H1 (cell line): Measurements from ENCODE around the gene ADGRE2. TPM values are rescaled to one million over a fixed set of nuclear protein-coding genes. Genes with fewer than 3 reads are reported as not detected.
A peak's percentile ranks its signal among the peaks of the same experiment; 100 is the strongest.

ENCODE experiments used
- CTCF ChIA-PET: fragments of 300-600 bp; sonication (Branson Sonifier 250); formaldehyde crosslinking; loops from one replicate; lab custom pipeline; 2021; ENCODE audit not compliant: partially characterized antibody; lab: Charles Lee
- POLR2A ChIA-PET: fragments of 300-600 bp; sonication (Branson Sonifier 250); formaldehyde crosslinking; loops from one replicate; lab custom pipeline; 2021; ENCODE audit warnings: inconsistent platforms; ENCODE audit not compliant: partially characterized antibody; lab: Charles Lee
- DNase-seq, 2 experiments: peaks; one replicate each; pipeline versions ENCODE4 v3.0.0 to v3.0.0-alpha.2; 2010 to 2022; ENCODE audit warnings: low spot score in 2 of 2, low read depth in 1 of 2, mixed read lengths in 1 of 2
- FAIRE-seq: peaks from 2 replicates; lab custom pipeline; 2011; peaks lifted over from hg19 to GRCh38; lab: Jason Lieb, UNC
- H2AFZ ChIP-seq: 2 replicates; pipeline ENCODE4 v1.8.1; 2012; ENCODE audit warnings: low read length, inconsistent platforms
- H2AK5ac ChIP-seq: 2 replicates; pipeline ENCODE4 v1.6.1; 2013; ENCODE audit warnings: low read depth, low read length
- H2BK120ac ChIP-seq: replicated peaks from 2 replicates; pipeline ENCODE3; 2013; ENCODE audit warnings: low read depth, low read length, inconsistent platforms
- H2BK12ac ChIP-seq: 2 replicates; pipeline ENCODE4 v1.6.1; 2013; ENCODE audit warnings: low read depth, low read length
- H2BK15ac ChIP-seq: 2 replicates; pipeline ENCODE4 v1.6.1; 2013; ENCODE audit warnings: low read length
- H2BK20ac ChIP-seq: 2 replicates; pipeline ENCODE4 v1.6.1; 2013; ENCODE audit warnings: low read length
- H2BK5ac ChIP-seq: 2 replicates; pipeline ENCODE4 v1.6.1; 2013; ENCODE audit warnings: low read depth, low read length
- H3K14ac ChIP-seq: 2 replicates; pipeline ENCODE4 v1.6.1; 2013; ENCODE audit warnings: inconsistent platforms; ENCODE audit not compliant: insufficient read length
- H3K18ac ChIP-seq: 2 replicates; pipeline ENCODE4 v1.6.1; 2013; ENCODE audit warnings: low read length; ENCODE audit errors: extremely low read depth
- H3K23ac ChIP-seq: 2 replicates; pipeline ENCODE4 v1.6.1; 2013; ENCODE audit warnings: inconsistent platforms; ENCODE audit not compliant: insufficient read length
- H3K23me2 ChIP-seq: 2 replicates; pipeline ENCODE4 v1.6.1; 2013; ENCODE audit warnings: low read depth, low read length
- H3K27ac ChIP-seq: 2 replicates; pipeline ENCODE4 v1.6.1; 2011; ENCODE audit warnings: low read depth, low read length, inconsistent platforms
- H3K27me3 ChIP-seq, 4 experiments: replicated peaks in 1 of 4; 1 replicate in 1 of 4; 2 replicates in 3 of 4; pipeline versions ENCODE4 v1.6.1 to v1.8.1; 2011 to 2013; ENCODE audit warnings: low read length in 3 of 4, mild to moderate bottlenecking in 3 of 4, inconsistent platforms in 2 of 4, mixed read lengths in 2 of 4, moderate library complexity in 1 of 4; ENCODE audit not compliant: control insufficient read depth in 3 of 4, insufficient read depth in 3 of 4; ENCODE audit errors: extremely low read depth in 1 of 4
- H3K36me3 ChIP-seq, 4 experiments: 2 replicates each; pipeline versions ENCODE4 v1.6.1 to v1.8.1; 2011 to 2013; ENCODE audit warnings: mild to moderate bottlenecking in 4 of 4, low read length in 3 of 4, moderate library complexity in 2 of 4, control low read depth in 1 of 4, inconsistent platforms in 1 of 4; ENCODE audit not compliant: insufficient read depth in 4 of 4, control insufficient read depth in 2 of 4
- H3K4ac ChIP-seq: replicated peaks from 2 replicates; pipeline ENCODE3; 2013; ENCODE audit warnings: low read length, low read depth, mixed read lengths, inconsistent platforms; ENCODE audit not compliant: insufficient read length
- H3K4me1 ChIP-seq, 4 experiments: replicated peaks in 1 of 4; 1 replicate in 1 of 4; 2 replicates in 3 of 4; pipeline versions ENCODE4 v1.6.1 to v1.8.1; 2011 to 2013; ENCODE audit warnings: low read length in 3 of 4, inconsistent platforms in 2 of 4, mixed read lengths in 1 of 4; ENCODE audit not compliant: insufficient read depth in 4 of 4, control insufficient read depth in 3 of 4
- H3K4me2 ChIP-seq, 2 experiments: 2 replicates each; pipeline versions ENCODE4 v1.6.1 to v1.8.1; 2011 to 2013; ENCODE audit warnings: low read depth in 2 of 2, low read length in 2 of 2, control low read depth in 1 of 2, inconsistent platforms in 1 of 2, mild to moderate bottlenecking in 1 of 2; ENCODE audit not compliant: insufficient read depth in 1 of 2
- H3K4me3 ChIP-seq, 4 experiments: fragments of 200-600, 300-600 bp in 1 of 4; sonication (generic), shearing (Covaris generic), sonication (Bioruptor Twin) in 1 of 4; 2 replicates each; pipeline versions ENCODE4 v1.5.1 to v1.8.1; 2011 to 2016; ENCODE audit warnings: low read length in 4 of 4, low read depth in 3 of 4, control low read depth in 2 of 4, inconsistent platforms in 2 of 4, mild to moderate bottlenecking in 2 of 4, mixed read lengths in 1 of 4, moderate library complexity in 1 of 4; ENCODE audit not compliant: insufficient read depth in 2 of 4; ENCODE audit errors: extremely low read depth in 1 of 4
- H3K56ac ChIP-seq: replicated peaks from 2 replicates; pipeline ENCODE3; 2013; ENCODE audit warnings: low read depth, mild to moderate bottlenecking, mixed read lengths, low read length, inconsistent platforms; ENCODE audit not compliant: insufficient read length
- H3K79me1 ChIP-seq: 2 replicates; pipeline ENCODE4 v1.6.1; 2013; ENCODE audit warnings: low read depth, low read length, control low read depth
- H3K79me2 ChIP-seq, 2 experiments: 2 replicates each; pipeline versions ENCODE4 v1.6.1 to v1.8.1; 2012 to 2013; ENCODE audit warnings: low read length in 2 of 2, mild to moderate bottlenecking in 2 of 2, inconsistent platforms in 1 of 2; ENCODE audit not compliant: insufficient read depth in 2 of 2, control insufficient read depth in 1 of 2
- H3K9ac ChIP-seq, 4 experiments: replicated peaks in 1 of 4; 1 replicate in 1 of 4; 2 replicates in 3 of 4; pipeline versions ENCODE4 v1.6.1 to v1.8.1; 2011 to 2013; ENCODE audit warnings: low read depth in 3 of 4, low read length in 3 of 4, control low read depth in 2 of 4, mild to moderate bottlenecking in 2 of 4, moderate library complexity in 2 of 4, inconsistent platforms in 1 of 4; ENCODE audit errors: extremely low read depth in 1 of 4
- H3K9me3 ChIP-seq, 2 experiments: 2 replicates each; pipeline versions ENCODE4 v1.6.1 to v1.8.1; 2012 to 2013; ENCODE audit warnings: mild to moderate bottlenecking in 2 of 2, moderate library complexity in 2 of 2, control low read depth in 1 of 2, inconsistent platforms in 1 of 2, low read depth in 1 of 2, low read length in 1 of 2, mixed read lengths in 1 of 2; ENCODE audit not compliant: insufficient read depth in 2 of 2
- H4K20me1 ChIP-seq, 2 experiments: replicated peaks in 1 of 2; 2 replicates each; pipeline versions ENCODE3 to v1.8.1; 2011 to 2013; ENCODE audit warnings: inconsistent platforms in 2 of 2, low read length in 2 of 2, mild to moderate bottlenecking in 1 of 2; ENCODE audit not compliant: insufficient read depth in 2 of 2, control insufficient read depth in 1 of 2
- H4K5ac ChIP-seq: 2 replicates; pipeline ENCODE4 v1.6.1; 2013; ENCODE audit warnings: low read length, low read depth, mixed read lengths, inconsistent platforms; ENCODE audit not compliant: insufficient read length
- H4K8ac ChIP-seq: 2 replicates; pipeline ENCODE4 v1.8.0; 2013; ENCODE audit warnings: mild to moderate bottlenecking, moderate library complexity, low read length, inconsistent platforms; ENCODE audit not compliant: insufficient read depth; ENCODE audit errors: extremely low read depth
- H4K91ac ChIP-seq: replicated peaks from 2 replicates; pipeline ENCODE3; 2013; ENCODE audit warnings: low read length, mixed read lengths, inconsistent platforms; ENCODE audit not compliant: insufficient read length
- CEBPB ChIP-seq: IDR thresholded peaks from 2 replicates; pipeline ENCODE4 v1.6.1; 2012; ENCODE audit warnings: low read depth, low read length
- E2F6 ChIP-seq: IDR thresholded peaks from 2 replicates; pipeline ENCODE4 v1.6.1; 2012; ENCODE audit warnings: inconsistent platforms
- EP300 ChIP-seq, 2 experiments: IDR thresholded peaks; 1 replicate in 1 of 2; 2 replicates in 1 of 2; pipeline ENCODE4 v1.6.1; 2011 to 2012; ENCODE audit warnings: low read depth in 2 of 2, low read length in 2 of 2, mild to moderate bottlenecking in 2 of 2, borderline replicate concordance in 1 of 2, inconsistent platforms in 1 of 2, moderate library complexity in 1 of 2
- EZH2 ChIP-seq: fragments of 200-600 bp; sonication (generic); IDR thresholded peaks from 2 replicates; pipeline ENCODE4 v1.7.1; 2012; ENCODE audit warnings: low read depth, mild to moderate bottlenecking, moderate library complexity, low read length, inconsistent platforms; ENCODE audit not compliant: severe bottlenecking
- GABPA ChIP-seq: IDR thresholded peaks from 2 replicates; pipeline ENCODE4 v1.6.1; 2011; ENCODE audit warnings: mild to moderate bottlenecking, low read length, moderate library complexity, borderline replicate concordance; ENCODE audit not compliant: insufficient read depth
- HDAC2 ChIP-seq, 2 experiments: fragments of 300-600 bp in 1 of 2; sonication (generic) in 1 of 2; IDR thresholded peaks; 2 replicates each; pipeline ENCODE4 v1.6.1; 2011 to 2012; ENCODE audit warnings: low read depth in 2 of 2, low read length in 2 of 2, mild to moderate bottlenecking in 2 of 2, moderate library complexity in 2 of 2, borderline replicate concordance in 1 of 2, inconsistent platforms in 1 of 2
- RAD21 ChIP-seq, 2 experiments: IDR thresholded peaks in 1 of 2; conservative IDR thresholded peaks in 1 of 2; 2 replicates each; pipeline ENCODE4 v1.6.1; 2011; ENCODE audit warnings: low read depth in 2 of 2, low read length in 2 of 2, improper control_type of control experiment in 1 of 2, inconsistent platforms in 1 of 2, mild to moderate bottlenecking in 1 of 2, moderate library complexity in 1 of 2
- SP4 ChIP-seq: IDR thresholded peaks from 2 replicates; pipeline ENCODE4 v1.6.1; 2012; ENCODE audit warnings: low read length, inconsistent platforms
- SUZ12 ChIP-seq: fragments of 200-600 bp; sonication (generic); IDR thresholded peaks from 2 replicates; pipeline ENCODE4 v1.6.1; 2012; ENCODE audit warnings: mild to moderate bottlenecking, inconsistent platforms, low read length, moderate library complexity, mixed read lengths
- WGBS, 2 experiments: shearing (Covaris generic) in 1 of 2; methylation state at CpG; one replicate each; pipeline versions ENCODE4 v1.1.6 to v1.1.7; 2013 to 2015; ENCODE audit warnings: low lambda C conversion rate in 2 of 2, mixed read lengths in 2 of 2, inconsistent platforms in 1 of 2, low coverage in 1 of 2, missing lambda C conversion rate in 1 of 2; ENCODE audit not compliant: insufficient replicate concordance in 2 of 2, insufficient coverage in 1 of 2, insufficient read length in 1 of 2; ENCODE audit errors: extremely low coverage in 1 of 2, missing lambda C conversion rate in 1 of 2; 5-methylcytosine and 5-hydroxymethylcytosine counted together
- polyA plus RNA-seq, 7 experiments: library from polyadenylated mRNA; depleted of rRNA in 3 of 7; stranded (reverse) in 5 of 7; unstranded in 2 of 7; fragments of >200 nt in 5 of 7; fragments of 200-250 nt in 2 of 7; gene quantifications; 1 replicate in 5 of 7; 2 replicates in 1 of 7; 4 replicates in 1 of 7; pipeline versions ENCODE4 v1.2.1 to v1.2.3, GENCODE V29; 2011 to 2013; ENCODE audit warnings: missing spikeins in 2 of 7, mixed read lengths in 2 of 7
- total RNA-seq: library from RNA; stranded (reverse); fragmentation: NEBNext Ultra II Directional; extraction: Animal tissue kit (Norgen Biotek cat#: 25700); gene quantifications from 2 replicates; pipeline ENCODE4 v1.2.1, GENCODE V29; 2021

Gene ADGRE2
- total and polyA plus RNA-seq, 2 of the 8 experiments (the other 6 are each of a cell fraction or from before 2014, with no cell fraction given): 2.0 to 4.5 TPM

GRCh38 chr19:14770944-14771839 lies 7.2 kb downstream of the ADGRE2 start:
- Histone ChIP-seq H3K4ac (no peak overlapping the region), H3K36me3 (peaks cover 0 to 9% (median 4%) of the 10 kb centered on the region in 4 experiments; a peak in 1 of 8 replicates), H2BK5ac (no peak overlapping the region), H4K20me1 (peaks cover 0 to 2% of the 10 kb centered on the region in 2 experiments), H3K4me1 (no peaks in the 10 kb centered on the region; a peak in 1 of 7 replicates), H3K4me3 (no peak overlapping the region), H3K14ac (no peak overlapping the region), H2AFZ (no peak overlapping the region), H2AK5ac (no peak overlapping the region), H3K27ac (no peak overlapping the region), H3K23ac (no peak overlapping the region), H2BK15ac (no peak overlapping the region), H3K56ac (no peak overlapping the region), H3K18ac (no peak overlapping the region), H4K91ac (no peak overlapping the region), H4K8ac (no peak overlapping the region), H3K79me2 (no peaks in the 10 kb centered on the region), H4K5ac (no peak overlapping the region), H2BK20ac (no peak overlapping the region), H3K79me1 (no peaks in the 10 kb centered on the region), H3K27me3 (no peaks in the 10 kb centered on the region; a peak in 1 of 7 replicates), H3K23me2 (peaks cover 5% of the 10 kb centered on the region; the same call in 1 of the 2 replicates), H2BK12ac (no peak overlapping the region), H3K4me2 (no peak overlapping the region), H3K9me3 (no peaks in the 10 kb centered on the region), H3K9ac (no peak overlapping the region), H2BK120ac (no peak overlapping the region)
- ChIA-PET POLR2A (interaction anchor here (1.9 kb wide), 1 partner anchor 10 kb away, joined by 5 read pairs; no protein-coding TSS in a partner anchor), CTCF (interaction anchor here (1.4 kb wide), 1 partner anchor 15 kb away, joined by 3 read pairs; no protein-coding TSS in a partner anchor)
- WGBS, 2 experiments: 88% methylated on average over 11 of the region's 11 CpGs; no CpG with 5 or more reads in 1 of the 2 experiments
- FAIRE-seq (no peak), DNase-seq (peak in 1 of 2 experiments; percentile 23)
- TF ChIP-seq RAD21 (IDR thresholded peaks at IDR 0.05 in 1 of 2, conservative IDR thresholded peaks at IDR 0.05 in 1 of 2; ENCODE audit: low read depth in 2 of 2, low read length in 2 of 2) (no peak), CEBPB (no peak), GABPA (no peak), EZH2 (no peak), E2F6 (no peak), EP300 (IDR thresholded peaks at IDR 0.05; ENCODE audit: borderline replicate concordance in 1 of 2, low read depth in 2 of 2, low read length in 2 of 2) (no peak), SP4 (no peak), SUZ12 (no peak), HDAC2 (IDR thresholded peaks at IDR 0.05; ENCODE audit: borderline replicate concordance in 1 of 2, low read depth in 2 of 2, low read length in 2 of 2) (no peak)
